Esophagus muscularis mucosa (tissue), 4 donors: ENCODE data around the gene ARHGAP12.

Experiments
- EP300 ChIP-seq: sonication (generic); formaldehyde crosslinking; IDR thresholded peaks from one replicate; pipeline ENCODE4 v1.6.1; 2017; ENCODE audit warnings: antibody characterized with exemption
- POLR2A ChIP-seq: fragments of 450-650 bp; IDR thresholded peaks from one replicate; pipeline ENCODE4 v1.6.1; 2017; ENCODE audit warnings: antibody characterized with exemption, moderate library complexity, mild to moderate bottlenecking, low read depth
- POLR2AphosphoS5 ChIP-seq, 2 donors: sonication (generic); formaldehyde crosslinking; IDR thresholded peaks; one replicate each; pipeline ENCODE4 v1.6.1; 2017; ENCODE audit warnings: antibody characterized with exemption in 2 of 2
- TF ChIP-seq, protein P1 (sequence below), 3 experiments: fragments of 200-600 bp in 2 of 3; fragments of 450-650 bp in 1 of 3; sonication (generic) in 2 of 3; IDR thresholded peaks; one replicate each; pipeline ENCODE4 v1.5.1; 2017 to 2019; ENCODE audit warnings: antibody characterized with exemption in 3 of 3, mild to moderate bottlenecking in 2 of 3, moderate library complexity in 1 of 3

DNA sequence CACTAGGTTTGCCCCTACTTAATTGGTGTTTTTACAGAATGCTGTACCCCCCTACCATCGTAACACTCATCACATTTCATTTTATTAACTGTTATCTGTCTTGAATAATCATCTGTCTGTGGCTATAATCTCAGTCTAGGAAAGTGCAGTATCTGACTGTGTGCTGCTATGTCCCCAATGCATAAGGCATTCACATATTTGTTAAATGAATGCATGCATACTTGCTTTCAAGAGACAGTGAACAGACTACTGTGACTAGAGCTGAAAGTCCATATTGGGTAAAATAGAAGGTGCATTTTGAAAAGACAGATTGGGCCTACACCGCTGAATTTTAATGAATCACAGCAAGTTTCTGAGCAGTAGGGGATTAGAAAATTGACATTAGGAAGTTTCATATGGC lies 112.3 kb downstream of the ARHGAP12 start:
- TF ChIP-seq, protein P1, sequence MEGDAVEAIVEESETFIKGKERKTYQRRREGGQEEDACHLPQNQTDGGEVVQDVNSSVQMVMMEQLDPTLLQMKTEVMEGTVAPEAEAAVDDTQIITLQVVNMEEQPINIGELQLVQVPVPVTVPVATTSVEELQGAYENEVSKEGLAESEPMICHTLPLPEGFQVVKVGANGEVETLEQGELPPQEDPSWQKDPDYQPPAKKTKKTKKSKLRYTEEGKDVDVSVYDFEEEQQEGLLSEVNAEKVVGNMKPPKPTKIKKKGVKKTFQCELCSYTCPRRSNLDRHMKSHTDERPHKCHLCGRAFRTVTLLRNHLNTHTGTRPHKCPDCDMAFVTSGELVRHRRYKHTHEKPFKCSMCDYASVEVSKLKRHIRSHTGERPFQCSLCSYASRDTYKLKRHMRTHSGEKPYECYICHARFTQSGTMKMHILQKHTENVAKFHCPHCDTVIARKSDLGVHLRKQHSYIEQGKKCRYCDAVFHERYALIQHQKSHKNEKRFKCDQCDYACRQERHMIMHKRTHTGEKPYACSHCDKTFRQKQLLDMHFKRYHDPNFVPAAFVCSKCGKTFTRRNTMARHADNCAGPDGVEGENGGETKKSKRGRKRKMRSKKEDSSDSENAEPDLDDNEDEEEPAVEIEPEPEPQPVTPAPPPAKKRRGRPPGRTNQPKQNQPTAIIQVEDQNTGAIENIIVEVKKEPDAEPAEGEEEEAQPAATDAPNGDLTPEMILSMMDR (IDR thresholded peaks at IDR 0.05) = no peak
- TF ChIP-seq EP300 (no peak), POLR2AphosphoS5 (IDR thresholded peaks at IDR 0.05) (peak in 1 of 2 donors; percentile 86), POLR2A (no peak)
